ENCODE results near the gene AK9. TPM values are rescaled to one million over a fixed set of nuclear protein-coding genes. Genes with fewer than 3 reads are reported as not detected.

The AK9 gene
- total RNA-seq, 1 donor from 2014 or later, result 4.8 TPM

- DNase-seq (ENCODE audit: low read depth, low spot score), result no peak
- TF ChIP-seq CTCF (conservative IDR thresholded peaks at IDR 0.05), result no peak
- Mint-ChIP-seq H3K36me3 (ENCODE audit: low read depth) (peaks cover 5% of the 10 kb centered on the region), H3K4me1 (peaks cover 5% of the 10 kb centered on the region), H3K9me3 (peaks cover 2% of the 10 kb centered on the region), H3K27ac (ENCODE audit: unreplicated experiment) (no peak overlapping the region), H3K4me3 (peak overlapping the region; percentile 11), H3K27me3 (ENCODE audit: low read depth) (peaks cover 4% of the 10 kb centered on the region)
These were observed 12.8 kb downstream of the AK9 start for GRCh38 chr6:109678240-109678639.

- Mint-ChIP-seq H3K27me3 (ENCODE audit: low read depth) (peaks cover 3% of the 10 kb centered on the region), H3K9me3 (peaks cover 2% of the 10 kb centered on the region), H3K27ac (ENCODE audit: unreplicated experiment) (no peak overlapping the region), H3K4me1 (peaks cover 5% of the 10 kb centered on the region), H3K36me3 (ENCODE audit: low read depth) (peaks cover 3% of the 10 kb centered on the region), H3K4me3 (no peak overlapping the region)
- TF ChIP-seq CTCF (conservative IDR thresholded peaks at IDR 0.05), result no peak
- no peak for DNase-seq (ENCODE audit: low read depth, low spot score)
These were observed 14.3 kb downstream of the AK9 start for GRCh38 chr6:109676724-109677123.

- no peak for TF ChIP-seq CTCF (conservative IDR thresholded peaks at IDR 0.05)
- Mint-ChIP-seq H3K4me3 (no peak overlapping the region), H3K36me3 (ENCODE audit: low read depth) (peaks cover 2% of the 10 kb centered on the region), H3K4me1 (no peaks in the 10 kb centered on the region), H3K27ac (ENCODE audit: unreplicated experiment) (no peak overlapping the region), H3K27me3 (ENCODE audit: low read depth) (no peaks in the 10 kb centered on the region), H3K9me3 (peaks cover 2% of the 10 kb centered on the region)
- no peak for DNase-seq (ENCODE audit: low read depth, low spot score)
These were observed 18.2 kb downstream of the AK9 start for GRCh38 chr6:109672839-109673238.

- Mint-ChIP-seq H3K4me3 (no peak overlapping the region), H3K36me3 (ENCODE audit: low read depth) (peaks cover 2% of the 10 kb centered on the region), H3K27ac (ENCODE audit: unreplicated experiment) (no peak overlapping the region), H3K27me3 (ENCODE audit: low read depth) (no peaks in the 10 kb centered on the region), H3K9me3 (peaks cover 2% of the 10 kb centered on the region), H3K4me1 (no peaks in the 10 kb centered on the region)
- DNase-seq (ENCODE audit: low read depth, low spot score), result no peak
- TF ChIP-seq CTCF (conservative IDR thresholded peaks at IDR 0.05), result no peak
These were observed 18.8 kb downstream of the AK9 start for GRCh38 chr6:109672175-109672574.

GRCh38 chr6:109671733-109672132, 19.3 kb downstream of the AK9 start:
- peaks cover under 1% of the 10 kb centered on the region for H3K9me3 Mint-ChIP-seq
- DNase-seq (ENCODE audit: low read depth, low spot score), result no peak
- H3K27ac Mint-ChIP-seq (ENCODE audit: unreplicated experiment), result no peak overlapping the region
- H3K4me1 Mint-ChIP-seq, result no peaks in the 10 kb centered on the region
- TF ChIP-seq CTCF (conservative IDR thresholded peaks at IDR 0.05), result no peak
- no peaks in the 10 kb centered on the region for H3K27me3 Mint-ChIP-seq (ENCODE audit: low read depth)
- peaks cover 2% of the 10 kb centered on the region for H3K36me3 Mint-ChIP-seq (ENCODE audit: low read depth)
- H3K4me3 Mint-ChIP-seq, result no peak overlapping the region

- H3K27me3 Mint-ChIP-seq (ENCODE audit: low read depth), result no peaks in the 10 kb centered on the region
- H3K36me3 Mint-ChIP-seq (ENCODE audit: low read depth), result peaks cover 2% of the 10 kb centered on the region
- H3K4me1 Mint-ChIP-seq, result no peaks in the 10 kb centered on the region
- no peak for TF ChIP-seq CTCF (conservative IDR thresholded peaks at IDR 0.05)
- no peak for DNase-seq (ENCODE audit: low read depth, low spot score)
- no peak overlapping the region for H3K27ac Mint-ChIP-seq (ENCODE audit: unreplicated experiment)
- H3K4me3 Mint-ChIP-seq, result no peak overlapping the region
- no peaks in the 10 kb centered on the region for H3K9me3 Mint-ChIP-seq
These were observed 21.2 kb downstream of the AK9 start for GRCh38 chr6:109669811-109670210.

All from neural crest cell (in vitro differentiated cells).